Colon (tissue), 2 donors: ENCODE data around the gene DAW1.
A peak's percentile ranks its signal among the peaks of the same experiment; 100 is the strongest.

Source experiments
- FAIRE-seq: peaks from 2 replicates; lab custom pipeline; 2012; peaks lifted over from hg19 to GRCh38; lab: Jason Lieb, UNC
- donor health status: control.
- donor health status: control.

The DAW1 gene

DNA sequence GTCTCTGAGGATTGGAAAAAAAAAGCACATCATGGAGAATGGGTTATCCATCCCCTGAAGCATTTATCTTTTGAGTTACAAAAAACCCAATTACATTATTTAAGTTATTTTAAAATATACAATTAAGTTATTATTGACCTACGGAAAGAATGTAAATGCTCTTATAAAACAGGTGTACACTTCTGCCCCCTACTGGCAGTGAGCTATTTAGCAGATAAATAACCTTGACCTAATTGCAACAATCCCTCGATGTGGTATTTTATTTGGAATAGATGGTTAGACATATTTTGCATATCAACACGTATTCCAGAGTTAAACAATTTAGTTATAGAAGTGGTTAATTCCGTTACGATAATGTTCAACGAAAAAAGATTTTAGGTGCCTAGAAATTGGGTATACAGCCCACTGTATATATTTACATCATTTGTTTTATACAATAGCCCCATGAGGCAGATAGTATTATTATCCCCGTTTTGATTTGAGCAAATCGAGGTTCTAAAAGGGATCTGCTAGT, 9.1 kb upstream of the DAW1 start:
- FAIRE-seq, result peak; percentile 43

GRCh38 chr2:227862741-227863588, 8.5 kb upstream of the DAW1 start:
- no peak for FAIRE-seq

- no peak for FAIRE-seq
Measured at GRCh38 chr2:227864161-227864756, 7.2 kb upstream of the DAW1 start.

- FAIRE-seq, result no peak
Measured at GRCh38 chr2:227865291-227865690, 6.1 kb upstream of the DAW1 start.

- no peak for FAIRE-seq
Measured at GRCh38 chr2:227867386-227867785, 4.0 kb upstream of the DAW1 start.

GRCh38 chr2:227870710-227871374, 589 bp upstream of the DAW1 start:
- FAIRE-seq, result no peak

- no peak for FAIRE-seq
Measured at GRCh38 chr2:227872676-227873075, 1.2 kb downstream of the DAW1 start.

- no peak for FAIRE-seq
Measured at GRCh38 chr2:227876300-227876801, 4.9 kb downstream of the DAW1 start.

DNA sequence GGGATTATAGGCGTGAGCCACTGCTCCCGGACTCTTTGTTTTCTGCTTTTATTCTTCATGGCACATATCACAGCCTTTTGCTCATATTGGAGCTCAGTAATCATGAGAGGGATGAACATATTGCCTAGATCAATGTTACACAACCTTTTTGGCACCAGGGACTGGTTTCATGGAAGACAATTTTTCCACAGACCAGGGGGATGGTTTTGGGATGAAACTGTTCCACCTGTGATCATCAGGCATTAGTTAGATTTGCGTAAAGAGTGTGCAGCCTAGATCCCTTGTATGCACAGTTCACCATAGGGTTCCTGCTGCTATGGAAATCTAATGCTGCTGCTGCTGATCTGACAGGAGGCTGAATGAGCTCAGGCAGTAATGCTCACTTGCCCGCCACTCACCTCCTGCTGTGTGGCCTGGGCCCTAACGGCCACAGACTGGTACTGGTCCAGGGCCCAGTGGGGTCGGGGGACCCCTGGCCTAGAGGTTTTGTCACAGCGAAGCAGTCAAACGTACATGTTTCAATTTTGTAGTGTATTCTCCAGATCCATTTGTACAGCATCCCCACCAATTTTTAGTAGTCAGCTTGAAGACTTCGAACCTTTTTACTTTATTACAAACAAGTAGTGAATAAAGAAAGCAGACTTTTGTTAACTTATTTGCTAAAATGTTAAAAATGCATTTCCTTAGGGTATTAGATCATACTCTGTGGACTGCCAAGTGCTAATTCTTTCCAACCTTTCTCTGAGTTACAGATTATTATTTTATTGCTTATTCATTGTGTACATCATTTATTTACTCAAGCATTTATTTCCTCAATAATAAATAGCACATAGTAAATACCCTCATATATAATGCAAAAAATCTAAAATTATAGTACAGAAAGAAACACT, 6.2 kb downstream of the DAW1 start:
- FAIRE-seq, result no peak

DNA sequence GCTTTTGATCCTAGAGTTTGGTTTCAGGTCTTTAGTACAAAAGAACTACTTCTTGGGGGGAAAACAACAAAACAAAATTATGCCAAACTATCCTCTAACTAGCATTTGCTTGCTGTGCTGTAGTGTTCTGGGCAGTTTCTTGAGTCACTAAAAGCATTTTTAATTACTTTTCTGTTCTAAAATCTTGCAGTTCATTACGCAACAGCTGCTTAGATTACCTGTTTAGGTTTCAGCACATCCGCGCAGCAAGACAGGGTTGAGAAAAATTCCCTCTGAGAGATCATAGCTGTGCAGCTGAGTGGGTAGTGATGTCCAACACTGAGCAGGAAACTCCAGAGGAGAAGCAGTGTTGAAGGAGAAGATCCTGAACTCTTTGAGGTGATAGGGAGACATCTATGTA, 9.0 kb downstream of the DAW1 start:
- FAIRE-seq, result no peak

GRCh38 chr2:227881866-227882517, 10.6 kb downstream of the DAW1 start:
- FAIRE-seq, result no peak

- FAIRE-seq, result no peak
Measured at GRCh38 chr2:227884511-227884947, 13.1 kb downstream of the DAW1 start.

- no peak for FAIRE-seq
Measured at GRCh38 chr2:227886149-227886548, 14.7 kb downstream of the DAW1 start.

DNA sequence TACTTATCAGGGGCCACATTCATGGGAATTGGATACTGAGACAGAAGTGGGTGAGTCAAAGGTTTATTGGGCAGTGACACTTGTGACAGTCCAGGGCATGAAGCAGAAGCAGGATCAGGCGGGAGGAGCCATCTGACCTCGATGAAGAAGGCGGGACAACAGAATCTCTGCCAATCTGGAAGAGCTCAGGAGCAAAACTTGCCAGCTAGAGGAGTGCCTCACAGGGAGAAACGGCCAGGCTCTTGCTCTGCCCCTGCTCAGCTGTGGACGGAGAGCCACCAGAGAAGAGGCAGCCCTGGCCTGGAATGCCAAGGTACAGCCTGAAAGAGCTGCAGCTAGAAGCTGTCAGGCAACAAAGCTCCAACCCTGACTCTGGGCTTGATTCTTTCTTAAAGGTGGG, 16.9 kb downstream of the DAW1 start:
- FAIRE-seq, result no peak

DNA sequence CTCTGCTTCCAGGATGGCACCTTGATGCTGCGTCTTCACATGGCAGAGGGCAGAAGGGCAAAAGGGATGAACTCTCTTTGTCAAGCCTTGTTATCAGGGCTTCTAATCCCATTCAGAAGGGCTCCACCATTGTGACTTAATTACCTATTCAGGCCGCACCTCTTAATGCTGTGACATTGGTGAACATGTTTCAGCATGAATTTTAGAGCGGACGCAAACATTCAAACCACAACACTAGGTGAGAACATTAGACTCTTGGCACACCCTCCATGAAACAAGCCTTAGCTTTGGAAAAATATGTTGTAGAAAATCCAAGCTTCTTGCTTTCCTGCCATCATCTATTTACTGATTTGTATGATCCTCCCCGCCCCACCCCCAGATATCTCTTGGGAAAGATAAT, 17.9 kb downstream of the DAW1 start:
- FAIRE-seq, result no peak

DNA sequence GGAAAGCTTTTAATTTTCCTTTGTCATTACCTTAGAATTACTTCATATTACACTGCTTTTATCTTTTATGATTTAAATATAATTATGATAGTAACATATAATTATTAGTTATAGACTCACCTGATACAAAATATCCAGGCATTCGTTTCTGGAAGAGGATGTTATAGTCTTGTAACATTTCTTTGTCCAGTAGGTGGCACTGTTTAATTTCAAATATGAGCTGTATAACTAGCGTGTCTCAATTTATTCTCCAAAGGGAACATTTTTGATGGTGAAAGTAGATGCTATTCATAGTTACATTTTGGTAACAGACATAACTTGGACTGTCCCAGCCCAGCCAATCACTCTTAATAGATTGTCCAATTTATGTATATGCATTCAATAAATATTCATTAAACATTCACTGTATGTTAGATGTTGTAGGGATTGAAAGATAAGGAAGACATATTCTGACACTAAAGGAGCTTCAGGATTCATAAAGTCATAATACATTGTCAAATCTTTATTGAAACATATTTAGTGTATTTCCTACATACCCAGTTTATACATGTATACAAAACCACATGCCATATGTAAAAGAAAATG, 19.2 kb downstream of the DAW1 start:
- FAIRE-seq, result peak; percentile 95

DNA sequence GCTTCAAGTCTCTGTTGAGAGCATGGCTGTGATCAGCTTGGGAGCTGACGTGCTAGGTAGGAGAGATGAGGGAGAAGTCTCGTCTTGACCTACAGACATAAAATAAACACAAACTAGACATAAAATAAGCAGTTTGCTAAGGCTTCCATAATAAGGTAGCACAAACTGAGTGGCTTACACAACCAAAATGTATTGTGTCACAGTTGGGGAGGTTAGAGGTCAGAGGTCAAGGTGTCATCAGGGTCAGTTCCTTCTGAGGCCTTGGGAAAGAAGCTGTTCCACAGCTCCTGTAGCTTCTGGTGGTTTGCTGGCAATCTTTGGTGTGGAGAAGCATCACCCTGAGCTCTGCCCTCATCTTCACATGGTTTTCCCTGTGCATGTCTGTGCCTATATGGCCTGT, 20.2 kb downstream of the DAW1 start:
- no peak for FAIRE-seq

GRCh38 chr2:227903381-227903780, 31.9 kb downstream of the DAW1 start:
- no peak for FAIRE-seq

GRCh38 chr2:227906991-227907390, 35.6 kb downstream of the DAW1 start:
- FAIRE-seq, result no peak

GRCh38 chr2:227908266-227909054, 37.0 kb downstream of the DAW1 start:
- FAIRE-seq, result no peak
